Stimulated activated CD4-positive, alpha-beta T cell treated with anti-CD3 and anti-CD28 coated beads, Interleukin-2, amount 100 ng/mL, for 4 hours (primary cell): Measurements from ENCODE around the gene CACYBP.
A peak's percentile ranks its signal among the peaks of the same experiment; 100 is the strongest.
"Not testable (repeated sequence)": the region's sequence is repeated elsewhere in the genome, so short reads cannot be mapped to it uniquely, and the experiment has no call there.

ENCODE experiments used
- DNase-seq: peaks from one replicate; pipeline ENCODE4 v3.0.0-alpha.2; 2020; ENCODE audit warnings: low read depth

Gene CACYBP

GRCh38 chr1:175013445-175013844 lies 13.7 kb downstream of the CACYBP start:
- no peak for DNase-seq

DNA sequence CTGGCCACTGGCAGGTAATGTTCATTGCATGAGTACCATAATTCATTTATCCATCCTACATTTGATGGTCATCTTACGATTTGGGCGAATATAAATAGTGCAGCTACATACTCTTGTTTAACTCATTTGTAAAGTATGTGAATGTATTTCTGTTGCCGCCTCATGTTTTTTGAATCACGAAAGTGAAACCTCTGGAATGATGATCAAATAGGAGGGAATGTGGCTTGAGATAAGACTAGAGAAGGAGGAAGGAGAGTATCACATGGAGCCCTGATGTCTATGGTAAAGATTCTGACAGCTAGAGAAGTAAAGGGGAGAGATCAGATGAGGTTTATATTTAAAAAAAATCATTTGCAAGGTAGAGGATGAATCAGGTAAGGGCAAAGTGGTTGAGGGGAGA lies 15.5 kb downstream of the CACYBP start:
- DNase-seq = no peak

DNA sequence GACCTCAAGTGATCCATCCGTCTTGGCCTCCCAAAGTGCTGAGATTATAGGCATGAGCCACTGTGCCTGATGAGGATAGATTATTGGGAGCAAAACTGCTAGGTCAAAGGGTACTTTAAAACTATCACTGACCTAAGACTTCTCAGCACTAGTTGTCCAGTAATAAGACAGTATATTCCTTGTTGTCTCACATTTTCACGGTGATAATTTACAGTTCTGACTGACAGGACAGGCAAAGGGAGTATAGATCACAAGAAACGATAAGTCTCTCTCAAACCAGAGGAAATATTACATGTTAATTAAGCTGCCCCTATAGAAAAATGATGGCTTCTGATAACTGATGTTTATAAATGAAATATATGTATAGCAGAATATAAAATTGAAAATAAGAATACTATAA lies 19.8 kb downstream of the CACYBP start:
- no peak for DNase-seq

GRCh38 chr1:175023043-175023921 lies 23.5 kb downstream of the CACYBP start, which contains the start of gene MRPS14:
MRPS14 (minus strand) TSS chr1:175023425; CDS start chr1:175023408, 17 bp downstream.
- DNase-seq = peak; percentile 98

DNA sequence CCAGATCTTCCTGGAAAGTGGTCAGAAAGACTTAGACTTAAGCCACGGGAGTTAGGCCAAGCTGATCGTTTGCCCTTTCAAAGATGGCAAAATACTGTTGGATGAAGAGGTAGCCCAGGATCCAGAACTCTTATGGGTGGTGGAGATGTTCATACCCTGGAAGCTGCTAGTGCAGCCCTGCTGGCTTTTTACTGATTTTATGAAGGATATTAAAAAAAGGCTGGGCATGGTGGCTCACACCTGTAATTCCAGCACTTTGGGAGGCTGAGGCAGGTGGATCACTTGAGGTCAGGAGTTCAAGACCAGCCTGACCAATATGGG lies 24.1 kb downstream of the CACYBP start:
- DNase-seq = not testable (repeated sequence)

DNA sequence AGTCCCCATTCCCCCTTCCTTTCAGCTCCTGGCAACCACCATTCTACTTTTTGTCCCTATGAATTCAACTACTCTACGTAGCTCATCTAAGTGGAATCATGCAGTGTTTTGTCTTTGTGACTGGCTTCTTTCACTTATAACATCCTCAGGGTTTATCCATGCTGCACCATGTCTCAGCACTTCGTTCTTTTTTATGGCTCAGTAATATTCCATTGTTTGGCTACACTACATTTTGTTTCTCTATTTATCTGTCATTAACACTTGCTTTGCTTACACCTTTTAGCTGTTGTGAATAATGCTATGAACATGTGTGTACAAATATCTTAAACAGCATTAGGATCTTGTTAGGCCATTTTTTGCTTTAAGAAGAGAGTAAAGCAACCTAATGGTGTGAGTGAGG lies 25.0 kb downstream of the CACYBP start:
- DNase-seq = no peak

- no peak for DNase-seq
Observed at GRCh38 chr1:175033953-175034352, 34.2 kb downstream of the CACYBP start.

GRCh38 chr1:175034775-175035174 lies 35.0 kb downstream of the CACYBP start:
- no peak for DNase-seq

- no peak for DNase-seq
Observed at GRCh38 chr1:175035865-175036264, 36.1 kb downstream of the CACYBP start.

GRCh38 chr1:175036476-175036875 lies 36.7 kb downstream of the CACYBP start:
- DNase-seq = no peak

DNA sequence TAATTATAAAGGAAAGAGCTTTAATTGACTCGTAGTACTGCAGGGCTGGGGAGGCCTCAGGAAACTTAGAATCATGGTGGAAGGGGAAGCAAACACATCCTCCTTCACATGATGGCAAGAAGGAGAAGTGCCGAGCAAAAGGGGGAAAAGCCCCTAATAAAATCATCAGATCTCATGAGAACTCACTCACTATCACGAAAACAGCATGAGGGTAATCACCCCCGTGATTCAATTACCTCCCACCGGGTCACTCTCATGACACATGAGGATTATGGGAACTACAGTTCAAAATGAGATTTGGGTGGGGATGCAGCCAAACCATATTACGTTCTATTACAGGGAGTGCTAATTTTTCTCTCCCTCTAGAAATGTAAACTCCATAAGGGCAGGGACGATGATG lies 37.7 kb downstream of the CACYBP start:
- no peak for DNase-seq

DNA sequence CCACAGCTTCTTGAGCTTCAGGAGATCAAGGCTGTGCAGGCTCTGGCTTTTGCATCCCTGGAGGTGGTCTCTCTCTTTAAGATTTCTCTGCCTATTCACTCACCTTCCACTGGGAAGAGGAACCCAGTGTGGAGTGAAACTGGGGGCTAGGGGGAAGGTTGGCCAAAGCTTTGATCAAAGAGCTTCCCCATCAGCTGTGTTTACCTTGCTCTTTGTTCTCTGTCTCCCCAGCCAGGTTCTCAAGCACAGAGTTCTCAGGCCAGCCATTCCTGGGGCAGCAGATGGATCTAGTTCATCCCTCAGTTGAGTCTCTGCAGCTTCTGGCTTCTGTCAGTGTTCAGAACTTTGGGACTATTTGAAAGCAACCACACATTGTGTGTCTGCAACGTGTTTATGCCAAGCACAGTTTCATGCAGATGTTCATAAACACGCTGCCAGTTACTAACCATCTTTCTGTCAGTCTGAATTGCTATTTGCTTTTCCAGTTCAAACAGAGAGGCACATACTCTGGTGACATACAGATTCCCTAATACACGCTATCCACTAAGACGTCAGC lies 40.7 kb downstream of the CACYBP start:
- DNase-seq = no peak

DNA sequence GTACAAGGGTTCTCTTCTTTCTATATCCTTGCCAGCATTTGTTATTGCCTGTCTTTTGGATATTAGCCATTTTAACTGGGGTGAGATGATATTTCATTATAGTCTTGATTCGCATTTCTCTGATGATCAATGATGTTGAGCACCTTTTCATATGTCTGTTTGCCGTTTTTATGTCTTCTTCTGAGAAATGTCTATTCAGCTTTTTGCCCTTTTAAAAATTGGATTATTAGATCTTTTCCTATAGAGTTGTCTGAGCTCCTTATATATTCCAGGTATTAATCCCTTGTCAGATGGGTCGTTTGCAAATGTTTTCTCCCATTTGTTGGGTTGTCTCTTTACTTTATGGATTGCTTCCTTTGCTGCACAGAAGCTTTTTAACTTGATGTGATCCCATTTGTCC lies 42.9 kb downstream of the CACYBP start:
- no peak for DNase-seq

- no peak for DNase-seq
Observed at GRCh38 chr1:175043824-175044223, 44.1 kb downstream of the CACYBP start.

- DNase-seq = not testable (repeated sequence)
Observed at GRCh38 chr1:175044591-175044990, 44.8 kb downstream of the CACYBP start.

DNA sequence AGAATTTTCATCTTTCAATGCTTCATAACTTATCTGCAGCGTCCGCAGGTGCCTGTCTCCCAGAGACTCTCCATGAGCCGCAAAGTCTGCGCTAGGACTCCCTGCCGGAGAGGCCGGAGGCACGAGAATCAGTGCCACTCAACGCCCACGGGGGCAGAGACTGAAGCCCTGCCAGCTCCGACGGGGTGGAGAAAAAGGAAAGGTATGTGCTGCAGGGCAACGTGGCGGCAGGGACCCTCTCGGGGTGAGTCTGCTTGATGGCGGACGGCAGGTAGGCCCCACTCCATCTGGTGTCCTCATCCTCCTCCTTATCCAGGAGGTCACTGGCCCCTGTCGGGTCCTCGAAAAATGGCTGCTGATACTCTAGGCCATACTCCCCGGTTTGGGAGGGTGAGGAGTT lies 45.4 kb downstream of the CACYBP start:
- DNase-seq = no peak

GRCh38 chr1:175045519-175045918 lies 45.8 kb downstream of the CACYBP start:
- no peak for DNase-seq

DNA sequence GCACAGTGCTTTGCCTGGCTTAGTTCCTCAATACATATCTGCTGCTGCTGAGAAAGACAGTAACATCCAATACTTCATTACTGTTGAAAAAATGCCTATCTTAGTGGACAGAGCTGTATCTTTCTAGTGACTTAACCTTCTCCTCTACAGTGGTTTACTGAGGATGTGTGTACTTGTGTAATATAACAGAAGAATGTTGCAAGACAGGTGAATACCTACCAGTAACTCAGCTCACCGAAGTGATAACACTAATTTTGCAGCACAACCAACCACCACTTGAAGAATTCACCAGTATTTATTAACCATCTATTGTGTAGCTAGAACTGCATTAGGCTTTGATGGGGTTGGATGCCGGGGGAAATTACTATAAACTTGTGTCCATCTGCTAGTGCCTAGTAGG lies 51.2 kb downstream of the CACYBP start:
- no peak for DNase-seq

DNA sequence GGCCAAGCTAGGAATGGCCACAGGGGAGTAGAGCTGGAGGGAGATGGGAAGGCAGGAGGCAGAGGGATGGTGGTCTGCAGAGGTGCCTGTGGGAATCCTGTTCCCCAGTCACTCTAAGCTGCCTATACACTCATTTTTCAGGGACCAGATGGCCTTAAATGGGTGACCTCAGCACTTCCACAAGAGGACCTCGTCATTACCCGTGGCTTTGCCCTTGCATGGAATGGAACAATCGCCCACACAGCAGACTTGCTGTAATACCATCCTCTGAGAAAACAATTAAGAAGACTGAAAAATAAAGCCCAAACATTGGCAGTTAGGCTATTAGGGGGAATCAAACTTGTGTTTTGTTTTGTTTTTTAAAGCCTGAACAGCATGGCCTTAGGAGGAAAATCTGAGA lies 55.0 kb downstream of the CACYBP start:
- no peak for DNase-seq
